Measurements from ENCODE around the gene CLMP. TPM values are rescaled to one million over a fixed set of nuclear protein-coding genes. Genes with fewer than 3 reads are reported as not detected.

The CLMP gene
- total RNA-seq, 2 donors from 2014 or later, result 48.3 to 126 TPM

GRCh38 chr11:123020968-123021367 is 174.1 kb downstream of the CLMP start:
- ATAC-seq (ENCODE audit: insufficient number of reproducible peaks, low FRiP score, low read depth) (no peak), DNase-seq (ENCODE audit: low spot score) (no peak)
- Histone ChIP-seq H3K4me1 (ENCODE audit: control insufficient read depth in 1 of 2, low read depth in 2 of 2) (peaks cover 5 to 7% of the 10 kb centered on the region in 2 donors), H3K27ac (no peak overlapping the region), H3K27me3 (replicated peaks; ENCODE audit: insufficient read depth) (no peaks in the 10 kb centered on the region), H3K4me3 (no peak overlapping the region), H3K9me3 (no peaks in the 10 kb centered on the region), H3K36me3 (no peaks in the 10 kb centered on the region)
- TF ChIP-seq, protein P1, sequence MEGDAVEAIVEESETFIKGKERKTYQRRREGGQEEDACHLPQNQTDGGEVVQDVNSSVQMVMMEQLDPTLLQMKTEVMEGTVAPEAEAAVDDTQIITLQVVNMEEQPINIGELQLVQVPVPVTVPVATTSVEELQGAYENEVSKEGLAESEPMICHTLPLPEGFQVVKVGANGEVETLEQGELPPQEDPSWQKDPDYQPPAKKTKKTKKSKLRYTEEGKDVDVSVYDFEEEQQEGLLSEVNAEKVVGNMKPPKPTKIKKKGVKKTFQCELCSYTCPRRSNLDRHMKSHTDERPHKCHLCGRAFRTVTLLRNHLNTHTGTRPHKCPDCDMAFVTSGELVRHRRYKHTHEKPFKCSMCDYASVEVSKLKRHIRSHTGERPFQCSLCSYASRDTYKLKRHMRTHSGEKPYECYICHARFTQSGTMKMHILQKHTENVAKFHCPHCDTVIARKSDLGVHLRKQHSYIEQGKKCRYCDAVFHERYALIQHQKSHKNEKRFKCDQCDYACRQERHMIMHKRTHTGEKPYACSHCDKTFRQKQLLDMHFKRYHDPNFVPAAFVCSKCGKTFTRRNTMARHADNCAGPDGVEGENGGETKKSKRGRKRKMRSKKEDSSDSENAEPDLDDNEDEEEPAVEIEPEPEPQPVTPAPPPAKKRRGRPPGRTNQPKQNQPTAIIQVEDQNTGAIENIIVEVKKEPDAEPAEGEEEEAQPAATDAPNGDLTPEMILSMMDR (IDR thresholded peaks at IDR 0.05), result no peak

Other genes with a start within 250 kb of the CLMP start
- gene BSX, start 213.4 kb downstream of the CLMP start, total RNA-seq, result not detected
- 100 to 1,000 TPM; 728 to 947 TPM for gene HSPA8, start 133.1 kb downstream of the CLMP start, total RNA-seq
- gene GRAMD1B, start 235.0 kb upstream of the CLMP start, total RNA-seq, result 1 to 10 TPM; 2.1 to 5.7 TPM

Data from thoracic aorta (tissue), 2 donors.